OCI-LY3 (cell line): ENCODE measurements around the gene TCF4.

ENCODE experiments used
- H2AFZ ChIP-seq: fragments of 200-600, 300-600 bp; shearing (Covaris generic); 2 replicates; pipeline ENCODE4 v1.6.0; 2014; ENCODE audit warnings: antibody characterized with exemption, low read depth, low read length
- H3K27ac ChIP-seq: fragments of 200-600, 300-600 bp; sonication (generic); 2 replicates; pipeline ENCODE4 v1.5.1; 2014; ENCODE audit warnings: mild to moderate bottlenecking, low read length, moderate library complexity, mixed read lengths
- H3K27me3 ChIP-seq: fragments of 200-600, 300-600 bp; sonication (generic); 2 replicates; pipeline ENCODE4 v1.6.1; 2014; ENCODE audit warnings: low read depth, low read length, mixed read lengths
- H3K36me3 ChIP-seq: fragments of 200-600, 300-600 bp; sonication (generic); replicated peaks from 2 replicates; pipeline ENCODE3; 2014; ENCODE audit warnings: low read depth, low read length, mixed read lengths
- H3K4me1 ChIP-seq: fragments of 300-600, 200-600 bp; sonication (generic); 2 replicates; pipeline ENCODE4 v1.6.1; 2014; ENCODE audit warnings: low read length, mixed read lengths
- H3K4me2 ChIP-seq: fragments of 200-600, 300-600 bp; sonication (generic); 2 replicates; pipeline ENCODE4 v1.6.1; 2014; ENCODE audit warnings: low read length, mixed read lengths
- H3K4me3 ChIP-seq: fragments of 300-600, 200-600 bp; sonication (generic); 2 replicates; pipeline ENCODE4 v1.5.1; 2014; ENCODE audit warnings: antibody characterized with exemption, mild to moderate bottlenecking, low read length, moderate library complexity
- H3K79me2 ChIP-seq: fragments of 300-600, 200-600 bp; shearing (Covaris generic); 2 replicates; pipeline ENCODE4 v1.6.1; 2014; ENCODE audit warnings: mild to moderate bottlenecking, low read length, mixed read lengths
- H3K9ac ChIP-seq: fragments of 300-600, 200-600 bp; shearing (Covaris generic); 2 replicates; pipeline ENCODE4 v1.6.0; 2014; ENCODE audit warnings: mild to moderate bottlenecking, low read length, moderate library complexity
- H3K9me3 ChIP-seq: fragments of 200-600, 300-600 bp; shearing (Covaris generic); 2 replicates; pipeline ENCODE4 v1.6.1; 2014; ENCODE audit warnings: low read length, mixed read lengths; ENCODE audit not compliant: insufficient read depth
- H4K20me1 ChIP-seq: fragments of 200-600, 300-600 bp; sonication (generic); 2 replicates; pipeline ENCODE4 v1.6.1; 2016; ENCODE audit warnings: low read length, mixed read lengths; ENCODE audit not compliant: insufficient read depth
- EZH2phosphoT487 ChIP-seq: fragments of 200-600 bp; shearing (Covaris generic); IDR thresholded peaks from 2 replicates; pipeline ENCODE4 v1.6.1; 2018; ENCODE audit warnings: antibody characterized with exemption, mixed run types, low read depth
- TF ChIP-seq, protein P1 (sequence below): fragments of 200-600, 300-600 bp; sonication (generic); IDR thresholded peaks from 2 replicates; pipeline ENCODE4 v1.5.1; 2014; ENCODE audit warnings: antibody characterized with exemption, low read length, low read depth

Gene TCF4

DNA sequence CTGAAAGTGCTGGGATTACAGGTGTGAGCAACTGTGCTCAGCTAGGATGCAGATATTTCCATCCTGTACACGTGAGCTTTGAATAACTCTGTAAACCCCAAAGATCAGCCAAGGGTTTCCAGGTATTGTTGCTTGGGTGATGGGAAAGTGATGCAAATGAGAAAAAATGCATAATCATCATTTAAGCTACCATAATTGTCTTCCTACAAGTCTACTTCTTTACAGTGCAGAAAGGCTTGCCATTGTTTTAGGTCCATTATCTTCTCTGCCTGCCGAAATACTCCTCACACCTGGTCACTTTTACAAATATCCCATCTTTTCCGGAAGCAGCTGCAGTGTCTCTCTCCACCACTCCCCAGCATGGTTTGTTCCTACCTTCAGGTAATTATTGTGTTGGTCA lies 368.9 kb downstream of the TCF4 start:
- Histone ChIP-seq H3K4me2 (no peak overlapping the region), H4K20me1 (0 out of 2 replicates have a peak, but pooled peaks cover 5% of the 10 kb centered on the region), H3K4me1 (peaks cover 53% of the 10 kb centered on the region), H2AFZ (no peak overlapping the region), H3K79me2 (no peaks in the 10 kb centered on the region), H3K4me3 (no peak overlapping the region), H3K27me3 (no peaks in the 10 kb centered on the region), H3K9me3 (no peaks in the 10 kb centered on the region), H3K9ac (no peak overlapping the region), H3K36me3 (peaks cover 30% of the 10 kb centered on the region), H3K27ac (no peak overlapping the region)
- TF ChIP-seq EZH2phosphoT487 = no peak
- TF ChIP-seq, protein P1, sequence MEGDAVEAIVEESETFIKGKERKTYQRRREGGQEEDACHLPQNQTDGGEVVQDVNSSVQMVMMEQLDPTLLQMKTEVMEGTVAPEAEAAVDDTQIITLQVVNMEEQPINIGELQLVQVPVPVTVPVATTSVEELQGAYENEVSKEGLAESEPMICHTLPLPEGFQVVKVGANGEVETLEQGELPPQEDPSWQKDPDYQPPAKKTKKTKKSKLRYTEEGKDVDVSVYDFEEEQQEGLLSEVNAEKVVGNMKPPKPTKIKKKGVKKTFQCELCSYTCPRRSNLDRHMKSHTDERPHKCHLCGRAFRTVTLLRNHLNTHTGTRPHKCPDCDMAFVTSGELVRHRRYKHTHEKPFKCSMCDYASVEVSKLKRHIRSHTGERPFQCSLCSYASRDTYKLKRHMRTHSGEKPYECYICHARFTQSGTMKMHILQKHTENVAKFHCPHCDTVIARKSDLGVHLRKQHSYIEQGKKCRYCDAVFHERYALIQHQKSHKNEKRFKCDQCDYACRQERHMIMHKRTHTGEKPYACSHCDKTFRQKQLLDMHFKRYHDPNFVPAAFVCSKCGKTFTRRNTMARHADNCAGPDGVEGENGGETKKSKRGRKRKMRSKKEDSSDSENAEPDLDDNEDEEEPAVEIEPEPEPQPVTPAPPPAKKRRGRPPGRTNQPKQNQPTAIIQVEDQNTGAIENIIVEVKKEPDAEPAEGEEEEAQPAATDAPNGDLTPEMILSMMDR = no peak

DNA sequence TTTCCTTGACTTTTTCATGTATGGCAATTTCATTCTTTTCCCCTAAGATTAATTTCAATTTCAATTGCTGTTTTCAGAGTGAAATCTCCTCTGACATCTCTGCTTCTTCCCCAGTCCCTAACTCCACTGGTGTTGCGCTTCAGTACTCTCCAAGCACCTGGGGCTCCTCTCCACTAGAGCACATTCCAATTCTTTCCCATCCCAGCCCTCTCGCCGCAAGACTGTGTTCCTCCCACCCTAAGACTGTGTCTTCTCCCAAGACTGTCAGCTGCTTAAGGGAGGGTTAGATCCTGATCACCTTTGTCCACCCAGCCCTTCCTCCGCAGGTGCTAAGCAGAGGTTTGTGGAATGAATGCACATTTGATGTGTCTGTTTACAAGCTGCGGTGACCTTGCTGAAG lies 373.0 kb downstream of the TCF4 start:
- Histone ChIP-seq H2AFZ (no peak overlapping the region), H3K27ac (no peak overlapping the region), H3K27me3 (no peaks in the 10 kb centered on the region), H3K9me3 (no peaks in the 10 kb centered on the region), H3K36me3 (peaks cover 6% of the 10 kb centered on the region), H3K4me1 (peaks cover 22% of the 10 kb centered on the region), H3K4me3 (no peak overlapping the region), H3K79me2 (no peaks in the 10 kb centered on the region), H4K20me1 (no peaks in the 10 kb centered on the region), H3K4me2 (no peak overlapping the region), H3K9ac (no peak overlapping the region)
- TF ChIP-seq, protein P1 = no peak
- TF ChIP-seq EZH2phosphoT487 = no peak

DNA sequence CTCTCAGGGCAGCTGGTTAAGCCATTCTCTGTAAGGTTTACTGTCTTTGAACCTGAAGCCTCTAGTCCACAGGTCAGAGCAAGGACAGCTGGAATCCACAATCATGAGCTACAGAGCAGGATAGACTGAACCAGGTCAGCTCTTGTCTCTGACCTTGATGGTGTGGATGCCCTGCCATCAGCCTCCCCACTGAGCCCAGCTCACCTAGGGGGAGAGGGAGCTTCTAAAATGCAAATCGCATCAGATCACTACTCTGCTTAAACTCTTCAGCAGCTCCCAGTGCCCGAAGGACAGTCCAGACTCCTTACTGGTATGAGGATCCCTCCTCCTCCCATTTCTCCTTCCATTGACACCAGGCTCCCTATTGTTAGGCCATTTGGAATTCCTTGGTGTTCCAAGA lies 373.5 kb downstream of the TCF4 start:
- no peaks in the 10 kb centered on the region for H3K27me3 ChIP-seq
- H3K4me1 ChIP-seq = peaks cover 19% of the 10 kb centered on the region
- no peak overlapping the region for H3K27ac ChIP-seq
- H2AFZ ChIP-seq = no peak overlapping the region
- no peak overlapping the region for H3K9ac ChIP-seq
- peaks cover 5% of the 10 kb centered on the region for H3K36me3 ChIP-seq
- H3K4me3 ChIP-seq = no peak overlapping the region
- TF ChIP-seq, protein P1 = no peak
- H3K9me3 ChIP-seq = 0 out of 2 replicates have a peak, but pooled peaks cover under 1% of the 10 kb centered on the region
- no peaks in the 10 kb centered on the region for H4K20me1 ChIP-seq
- H3K79me2 ChIP-seq = no peaks in the 10 kb centered on the region
- H3K4me2 ChIP-seq = no peak overlapping the region

DNA sequence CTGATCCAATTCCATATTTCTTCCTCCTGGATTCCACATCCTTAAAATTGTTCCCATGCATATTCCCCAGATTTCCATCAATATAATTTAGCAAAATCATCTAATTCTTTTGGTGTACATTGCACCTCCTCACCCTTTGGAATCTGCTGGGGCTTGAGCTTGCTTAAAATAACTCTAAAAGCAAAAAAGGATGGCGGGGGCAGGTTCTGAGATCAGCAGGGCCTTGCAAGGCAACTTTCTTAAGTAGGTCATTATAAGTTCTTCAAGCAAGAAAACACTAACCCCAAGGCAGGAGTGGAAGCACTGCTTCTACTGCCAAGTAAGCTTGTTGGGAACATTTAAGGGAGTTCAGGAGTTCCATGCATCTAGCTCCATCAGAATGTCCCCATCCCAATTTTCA lies 374.4 kb downstream of the TCF4 start:
- no peak overlapping the region for H3K4me2 ChIP-seq
- no peaks in the 10 kb centered on the region for H4K20me1 ChIP-seq
- peaks cover 3% of the 10 kb centered on the region for H3K36me3 ChIP-seq
- H3K4me1 ChIP-seq = peaks cover 22% of the 10 kb centered on the region
- H3K4me3 ChIP-seq = no peak overlapping the region
- H3K9ac ChIP-seq = no peak overlapping the region
- TF ChIP-seq, protein P1 = no peak
- TF ChIP-seq EZH2phosphoT487 = no peak
- H3K27me3 ChIP-seq = no peaks in the 10 kb centered on the region
- no peak overlapping the region for H2AFZ ChIP-seq
- peaks cover 8% of the 10 kb centered on the region; the same call in 1 of the 2 replicates for H3K9me3 ChIP-seq
- H3K79me2 ChIP-seq = no peaks in the 10 kb centered on the region
- no peak overlapping the region for H3K27ac ChIP-seq
